Measurements from ENCODE around the gene ADAMTS13.

DNA sequence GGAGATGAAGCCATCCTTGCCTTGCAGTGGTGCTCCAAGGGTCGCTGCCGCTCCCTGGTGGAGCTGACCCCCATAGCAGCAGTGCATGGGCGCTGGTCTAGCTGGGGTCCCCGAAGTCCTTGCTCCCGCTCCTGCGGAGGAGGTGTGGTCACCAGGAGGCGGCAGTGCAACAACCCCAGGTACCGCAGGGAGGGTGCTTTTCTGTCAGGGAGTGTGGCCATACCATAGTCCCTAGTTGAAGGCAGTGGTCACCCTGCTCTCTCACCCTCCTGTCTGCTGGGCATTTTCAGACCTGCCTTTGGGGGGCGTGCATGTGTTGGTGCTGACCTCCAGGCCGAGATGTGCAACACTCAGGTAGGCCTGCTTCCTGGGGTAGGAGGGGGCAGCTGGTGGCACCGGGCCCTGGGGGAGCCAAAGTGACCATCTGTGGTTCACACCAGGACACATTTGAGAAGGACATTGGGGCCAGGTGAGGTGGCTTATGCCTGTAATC is 11.2 kb downstream of the ADAMTS13 start:
- TF ChIP-seq, protein P1, sequence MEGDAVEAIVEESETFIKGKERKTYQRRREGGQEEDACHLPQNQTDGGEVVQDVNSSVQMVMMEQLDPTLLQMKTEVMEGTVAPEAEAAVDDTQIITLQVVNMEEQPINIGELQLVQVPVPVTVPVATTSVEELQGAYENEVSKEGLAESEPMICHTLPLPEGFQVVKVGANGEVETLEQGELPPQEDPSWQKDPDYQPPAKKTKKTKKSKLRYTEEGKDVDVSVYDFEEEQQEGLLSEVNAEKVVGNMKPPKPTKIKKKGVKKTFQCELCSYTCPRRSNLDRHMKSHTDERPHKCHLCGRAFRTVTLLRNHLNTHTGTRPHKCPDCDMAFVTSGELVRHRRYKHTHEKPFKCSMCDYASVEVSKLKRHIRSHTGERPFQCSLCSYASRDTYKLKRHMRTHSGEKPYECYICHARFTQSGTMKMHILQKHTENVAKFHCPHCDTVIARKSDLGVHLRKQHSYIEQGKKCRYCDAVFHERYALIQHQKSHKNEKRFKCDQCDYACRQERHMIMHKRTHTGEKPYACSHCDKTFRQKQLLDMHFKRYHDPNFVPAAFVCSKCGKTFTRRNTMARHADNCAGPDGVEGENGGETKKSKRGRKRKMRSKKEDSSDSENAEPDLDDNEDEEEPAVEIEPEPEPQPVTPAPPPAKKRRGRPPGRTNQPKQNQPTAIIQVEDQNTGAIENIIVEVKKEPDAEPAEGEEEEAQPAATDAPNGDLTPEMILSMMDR (IDR thresholded peaks at IDR 0.05 in 8 of 11, conservative IDR thresholded peaks at IDR 0.05 in 3 of 11), result no peak
- TF ChIP-seq POLR2A (IDR thresholded peaks at IDR 0.05), result no peak
